ENCODE results near the gene MAP3K15.

The MAP3K15 gene

DNA sequence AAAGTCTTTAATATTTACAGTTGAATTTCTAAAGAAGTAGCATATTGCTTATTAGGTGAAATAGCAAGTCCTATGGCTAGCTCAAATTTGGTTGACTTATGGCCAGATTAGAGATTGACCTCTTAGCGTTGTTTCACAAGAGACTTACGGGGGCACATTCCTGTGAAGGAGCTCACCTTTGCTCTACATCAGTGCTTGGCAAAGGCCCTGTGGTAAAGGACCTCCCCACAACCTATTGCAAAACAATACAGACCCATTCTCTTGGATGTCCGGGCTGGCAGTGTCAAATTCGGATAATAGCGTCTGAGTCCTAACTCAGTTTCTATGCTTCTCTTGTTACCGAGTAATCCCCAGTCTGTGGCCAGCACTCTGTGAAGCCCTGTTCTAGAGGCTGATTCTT lies 160.7 kb downstream of the MAP3K15 start:
- no peak for DNase-seq (ENCODE audit: low read depth)
- no peak overlapping the region for H3K4me3 ChIP-seq (ENCODE audit: low read length)
- TF ChIP-seq, protein P1, sequence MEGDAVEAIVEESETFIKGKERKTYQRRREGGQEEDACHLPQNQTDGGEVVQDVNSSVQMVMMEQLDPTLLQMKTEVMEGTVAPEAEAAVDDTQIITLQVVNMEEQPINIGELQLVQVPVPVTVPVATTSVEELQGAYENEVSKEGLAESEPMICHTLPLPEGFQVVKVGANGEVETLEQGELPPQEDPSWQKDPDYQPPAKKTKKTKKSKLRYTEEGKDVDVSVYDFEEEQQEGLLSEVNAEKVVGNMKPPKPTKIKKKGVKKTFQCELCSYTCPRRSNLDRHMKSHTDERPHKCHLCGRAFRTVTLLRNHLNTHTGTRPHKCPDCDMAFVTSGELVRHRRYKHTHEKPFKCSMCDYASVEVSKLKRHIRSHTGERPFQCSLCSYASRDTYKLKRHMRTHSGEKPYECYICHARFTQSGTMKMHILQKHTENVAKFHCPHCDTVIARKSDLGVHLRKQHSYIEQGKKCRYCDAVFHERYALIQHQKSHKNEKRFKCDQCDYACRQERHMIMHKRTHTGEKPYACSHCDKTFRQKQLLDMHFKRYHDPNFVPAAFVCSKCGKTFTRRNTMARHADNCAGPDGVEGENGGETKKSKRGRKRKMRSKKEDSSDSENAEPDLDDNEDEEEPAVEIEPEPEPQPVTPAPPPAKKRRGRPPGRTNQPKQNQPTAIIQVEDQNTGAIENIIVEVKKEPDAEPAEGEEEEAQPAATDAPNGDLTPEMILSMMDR (conservative IDR thresholded peaks at IDR 0.05; ENCODE audit: low read depth, low read length), result no peak

DNA sequence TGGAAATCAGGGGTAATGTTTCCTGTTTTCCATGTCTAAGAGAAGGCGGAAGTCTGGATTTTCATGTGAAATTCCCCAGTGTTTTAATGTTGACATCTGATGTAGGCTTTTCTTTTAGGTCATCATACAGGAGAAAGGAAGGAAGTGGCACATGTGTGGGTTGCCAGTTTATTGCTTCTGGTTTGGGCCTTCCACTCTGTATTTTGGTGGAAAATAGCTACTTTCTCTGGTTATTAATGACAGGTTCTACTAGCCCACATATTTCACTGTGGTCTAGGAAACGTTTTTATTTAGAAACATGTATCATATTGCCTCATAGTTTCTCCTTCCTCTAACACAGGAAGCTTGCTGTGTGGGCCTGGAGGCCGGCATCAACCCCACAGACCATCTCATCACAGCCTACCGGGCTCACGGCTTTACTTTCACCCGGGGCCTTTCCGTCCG lies 164.3 kb downstream of the MAP3K15 start:
- no peak overlapping the region for H3K4me3 ChIP-seq (ENCODE audit: low read length)
- DNase-seq (ENCODE audit: low read depth), result no peak
- TF ChIP-seq, protein P1 (conservative IDR thresholded peaks at IDR 0.05; ENCODE audit: low read depth, low read length), result no peak

DNA sequence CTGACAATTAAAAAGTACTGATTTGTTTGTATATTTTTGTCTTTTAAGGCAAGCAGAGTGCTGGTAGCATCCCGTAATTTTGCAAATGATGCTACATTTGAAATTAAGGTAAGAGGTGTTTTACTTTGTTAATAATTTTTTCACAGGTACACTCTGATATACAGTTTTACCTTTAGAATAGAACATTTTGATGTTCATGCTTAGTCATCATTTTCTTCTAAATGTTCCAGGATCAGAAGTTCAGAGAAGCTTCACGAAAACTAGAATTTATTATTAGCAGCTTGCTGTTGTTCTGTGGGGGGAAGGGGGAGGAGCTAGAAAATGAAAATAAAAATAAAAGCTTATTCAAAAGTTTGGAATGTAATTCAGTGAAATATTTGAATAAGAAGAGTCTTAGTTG lies 166.0 kb downstream of the MAP3K15 start:
- TF ChIP-seq, protein P1 (conservative IDR thresholded peaks at IDR 0.05; ENCODE audit: low read depth, low read length), result no peak
- no peak overlapping the region for H3K4me3 ChIP-seq (ENCODE audit: low read length)
- DNase-seq (ENCODE audit: low read depth), result no peak

DNA sequence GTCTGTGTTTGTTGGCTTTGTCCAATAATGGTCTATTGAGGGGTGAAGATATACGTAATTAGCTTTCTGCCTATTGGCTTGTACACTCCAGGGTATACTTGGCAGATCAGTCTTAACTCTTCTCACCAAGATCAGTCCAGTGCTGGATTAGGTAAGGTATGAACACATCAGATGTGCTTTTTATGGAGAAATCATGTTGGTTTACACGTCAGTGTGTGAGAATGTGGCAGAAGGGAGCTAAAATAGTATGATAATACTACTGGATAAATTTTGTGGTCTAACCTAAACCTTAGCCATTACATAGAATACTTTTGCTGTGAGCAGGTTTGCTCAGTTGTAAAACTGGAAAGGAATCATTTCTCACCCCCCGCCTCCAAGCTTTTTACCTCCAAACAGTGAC lies 167.4 kb downstream of the MAP3K15 start:
- no peak for DNase-seq (ENCODE audit: low read depth)
- TF ChIP-seq, protein P1 (conservative IDR thresholded peaks at IDR 0.05; ENCODE audit: low read depth, low read length), result no peak
- no peak overlapping the region for H3K4me3 ChIP-seq (ENCODE audit: low read length)

DNA sequence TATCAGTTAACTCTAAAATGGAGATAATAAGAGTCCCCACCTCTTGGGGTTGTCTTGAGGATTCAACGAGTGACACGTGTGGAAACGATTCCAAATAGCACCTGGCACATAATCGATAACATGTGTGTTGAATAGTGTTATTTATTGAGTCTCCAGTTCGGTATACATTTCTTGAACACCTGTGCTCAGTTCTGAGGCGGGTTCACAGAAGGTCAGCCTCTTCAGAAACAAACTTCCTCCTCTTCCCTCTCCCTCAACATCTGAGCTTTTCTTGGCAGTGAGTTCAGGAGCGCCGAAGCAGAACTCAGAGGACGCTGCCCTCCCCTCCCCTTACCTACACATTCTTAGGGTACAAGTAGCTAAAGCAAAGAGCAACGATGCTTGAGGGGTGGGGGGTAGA lies 170.6 kb downstream of the MAP3K15 start:
- H3K4me3 ChIP-seq (ENCODE audit: low read length), result peak overlapping the region; percentile 71
- DNase-seq (ENCODE audit: low read depth), result no peak
- TF ChIP-seq, protein P1 (conservative IDR thresholded peaks at IDR 0.05; ENCODE audit: low read depth, low read length), result no peak

DNA sequence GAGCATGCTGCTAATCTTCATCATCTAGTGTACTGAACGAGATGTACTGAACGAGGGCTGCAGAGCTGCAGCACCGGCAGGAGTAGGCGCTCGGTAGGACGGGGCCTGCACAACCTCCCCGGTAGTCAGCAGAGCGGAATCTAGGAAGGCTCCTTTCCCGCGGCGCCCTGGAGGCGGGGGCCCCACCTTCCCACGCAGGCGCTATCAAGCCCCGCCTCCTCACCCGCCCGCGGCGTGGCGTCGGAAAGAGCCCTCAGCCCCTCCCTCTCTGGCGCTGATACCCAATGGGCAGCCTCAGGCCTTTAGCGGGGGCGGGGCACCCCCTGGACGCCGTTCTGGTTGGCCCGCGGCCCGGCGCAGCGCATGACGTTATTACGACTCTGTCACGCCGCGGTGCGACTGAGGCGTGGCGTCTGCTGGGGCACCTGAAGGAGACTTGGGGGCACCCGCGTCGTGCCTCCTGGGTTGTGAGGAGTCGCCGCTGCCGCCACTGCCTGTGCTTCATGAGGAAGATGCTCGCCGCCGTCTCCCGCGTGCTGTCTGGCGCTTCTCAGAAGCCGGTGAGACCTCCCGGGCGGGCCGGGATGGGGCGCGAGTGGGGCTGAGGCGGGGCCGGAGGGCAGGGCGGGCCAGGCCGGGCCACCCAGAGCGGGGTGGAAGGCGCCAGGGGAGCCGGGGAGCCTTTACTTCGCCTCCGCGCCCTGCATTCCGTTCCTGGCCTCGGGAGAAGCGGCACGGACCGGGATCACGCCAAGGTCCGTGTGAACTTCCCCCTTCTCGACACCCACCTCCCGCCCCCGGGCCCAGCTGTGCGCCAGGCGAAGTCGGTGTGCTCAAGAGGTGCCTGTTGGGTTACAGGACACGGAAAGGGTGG lies 171.5 kb downstream of the MAP3K15 start, which contains the start of gene PDHA1:
PDHA1 (plus strand) TSS at position 393 of the 874 bp plus-strand sequence; CDS start at position 504, 111 bp downstream.
- TF ChIP-seq, protein P1 (conservative IDR thresholded peaks at IDR 0.05; ENCODE audit: low read depth, low read length), result no peak
- DNase-seq (ENCODE audit: low read depth), result peak; percentile 60

DNA sequence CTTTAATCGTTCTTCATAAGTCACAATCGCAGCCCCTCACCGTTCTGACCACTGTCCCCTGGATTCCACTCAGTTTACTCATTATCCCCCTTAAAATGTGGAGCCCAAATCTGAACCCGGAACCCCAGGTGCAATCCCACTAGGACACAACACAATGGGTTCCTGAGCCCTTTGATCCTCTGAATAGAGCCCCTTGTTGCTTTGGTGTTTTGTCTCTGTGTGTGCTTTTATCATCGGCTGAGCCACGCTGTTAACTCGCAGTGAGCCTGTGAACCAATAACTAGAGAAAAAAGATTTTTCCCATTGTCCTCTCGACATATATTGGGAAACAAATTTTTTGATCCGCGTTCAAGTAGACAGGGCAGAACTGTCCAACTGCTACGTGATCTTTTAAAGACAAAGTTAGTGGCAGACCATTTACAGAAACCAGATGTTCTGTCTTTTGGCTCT lies 172.2 kb downstream of the MAP3K15 start:
- TF ChIP-seq, protein P1 (conservative IDR thresholded peaks at IDR 0.05; ENCODE audit: low read depth, low read length), result no peak
- H3K4me3 ChIP-seq (ENCODE audit: low read length), result peak overlapping the region; percentile 71
- DNase-seq (ENCODE audit: low read depth), result no peak

More for the DNA sequence above, 171.5 kb downstream of the MAP3K15 start, which contains the start of gene PDHA1:
- H3K4me3 ChIP-seq (ENCODE audit: low read length), result peak within 1 kb of the TSS; percentile 71
